Nephron (organoid): ENCODE measurements around the gene UVRAG.
A peak's percentile ranks its signal among the peaks of the same experiment; 100 is the strongest.

ENCODE experiments used
- H3K27ac Mint-ChIP-seq, 3 experiments: 2 replicates each; pipeline ENCODE4 v1.8.0; 2020; ENCODE audit warnings: mixed read lengths in 3 of 3, mild to moderate bottlenecking in 2 of 3, moderate library complexity in 1 of 3
- H3K27me3 Mint-ChIP-seq: 2 replicates; pipeline ENCODE4 v1.8.0; 2021; ENCODE audit warnings: low read depth, mild to moderate bottlenecking, moderate library complexity, mixed read lengths
- H3K36me3 Mint-ChIP-seq: 2 replicates; pipeline ENCODE4 v1.8.0; 2020; ENCODE audit warnings: low read depth, mixed read lengths
- H3K4me1 Mint-ChIP-seq: 2 replicates; pipeline ENCODE4 v1.8.0; 2020; ENCODE audit warnings: mixed read lengths
- H3K4me3 Mint-ChIP-seq, 3 experiments: 2 replicates each; pipeline ENCODE4 v1.8.0; 2020; ENCODE audit warnings: mild to moderate bottlenecking in 3 of 3, mixed read lengths in 3 of 3, moderate library complexity in 2 of 3
- H3K9me3 Mint-ChIP-seq: 2 replicates; pipeline ENCODE4 v1.8.0; 2020; ENCODE audit warnings: mixed read lengths
- CTCF ChIP-seq, 3 experiments: fragments of 200-600 bp; sonication (generic); IDR thresholded peaks; one replicate each; pipeline ENCODE4 v1.5.0; 2021; ENCODE audit warnings: antibody characterized with exemption in 3 of 3; ENCODE audit not compliant: unreplicated experiment in 3 of 3

The UVRAG gene

DNA sequence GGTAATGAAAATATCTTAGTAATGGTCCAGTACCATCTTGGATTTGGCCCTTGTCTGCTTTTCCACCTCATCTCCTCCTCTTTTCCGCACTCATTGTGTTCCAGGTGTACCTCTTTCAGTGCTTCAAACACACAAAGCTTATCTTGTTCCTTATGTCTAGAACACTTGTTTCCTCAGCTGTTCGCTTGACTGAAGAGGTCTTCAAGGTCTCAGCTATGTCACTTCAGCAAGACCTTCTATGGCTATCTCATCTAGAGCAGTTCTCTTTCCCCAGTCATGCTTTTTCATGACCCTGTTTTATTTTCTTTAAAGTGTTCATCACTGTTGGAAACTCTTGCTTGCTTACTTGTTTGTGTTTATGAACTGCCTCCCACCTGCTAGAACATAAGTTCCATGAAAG is 47.4 kb downstream of the UVRAG start:
- Mint-ChIP-seq H3K27me3 (no peaks in the 10 kb centered on the region), H3K9me3 (no peaks in the 10 kb centered on the region), H3K36me3 (peaks cover 21% of the 10 kb centered on the region), H3K4me3 (no peak overlapping the region), H3K27ac (no peak overlapping the region), H3K4me1 (no peaks in the 10 kb centered on the region)
- TF ChIP-seq CTCF (IDR thresholded peaks at IDR 0.05; ENCODE audit: unreplicated experiment in 3 of 3) = no peak

- no peaks in the 10 kb centered on the region for H3K9me3 Mint-ChIP-seq
- H3K4me1 Mint-ChIP-seq = peaks cover 11% of the 10 kb centered on the region
- H3K27ac Mint-ChIP-seq = peak overlapping the region in 1 of 3 experiments; percentile 1
- H3K27me3 Mint-ChIP-seq = no peaks in the 10 kb centered on the region
- no peak overlapping the region for H3K4me3 Mint-ChIP-seq
- TF ChIP-seq CTCF (IDR thresholded peaks at IDR 0.05; ENCODE audit: unreplicated experiment in 3 of 3) = peak; percentile 74 to 82 (median 79)
- H3K36me3 Mint-ChIP-seq = peaks cover 4% of the 10 kb centered on the region
Observed at GRCh38 chr11:75867778-75868374, 52.9 kb downstream of the UVRAG start.

GRCh38 chr11:75868990-75869389 is 54.0 kb downstream of the UVRAG start:
- H3K27me3 Mint-ChIP-seq = no peaks in the 10 kb centered on the region
- H3K27ac Mint-ChIP-seq = no peak overlapping the region
- peaks cover 18% of the 10 kb centered on the region for H3K4me1 Mint-ChIP-seq
- no peaks in the 10 kb centered on the region for H3K36me3 Mint-ChIP-seq
- no peaks in the 10 kb centered on the region for H3K9me3 Mint-ChIP-seq
- no peak overlapping the region for H3K4me3 Mint-ChIP-seq
- TF ChIP-seq CTCF (IDR thresholded peaks at IDR 0.05; ENCODE audit: unreplicated experiment in 3 of 3) = no peak

- Mint-ChIP-seq H3K27ac (peak overlapping the region in 1 of 3 experiments; percentile 8), H3K27me3 (no peaks in the 10 kb centered on the region), H3K4me1 (peaks cover 23% of the 10 kb centered on the region), H3K4me3 (no peak overlapping the region), H3K9me3 (no peaks in the 10 kb centered on the region), H3K36me3 (no peaks in the 10 kb centered on the region)
- no peak for TF ChIP-seq CTCF (IDR thresholded peaks at IDR 0.05; ENCODE audit: unreplicated experiment in 3 of 3)
Observed at GRCh38 chr11:75869661-75870455, 54.8 kb downstream of the UVRAG start.

DNA sequence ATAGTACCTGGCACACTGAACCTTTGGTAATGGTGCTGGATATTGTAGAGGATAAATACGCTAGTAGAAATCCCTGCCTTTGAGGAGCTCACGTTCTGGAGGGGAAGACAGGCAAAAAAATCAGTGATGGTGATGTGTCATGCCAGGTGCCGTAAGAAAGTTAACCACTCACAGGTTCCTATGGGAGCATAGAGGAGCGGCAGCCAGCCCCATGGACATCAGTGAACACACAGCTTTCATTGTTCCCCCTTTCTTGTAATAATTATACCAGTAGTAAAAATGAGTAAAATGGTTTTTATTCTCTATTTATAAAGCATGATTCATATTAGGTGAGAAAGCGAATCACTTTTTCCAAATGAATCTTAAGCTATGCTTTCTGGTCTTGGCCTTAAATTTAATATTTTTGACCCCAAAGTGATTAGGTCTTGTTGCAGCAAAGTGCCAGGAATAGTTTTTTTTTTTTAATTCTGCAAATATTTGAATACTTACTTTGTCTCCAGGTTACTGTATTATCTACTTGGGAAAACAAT is 57.9 kb downstream of the UVRAG start:
- H3K4me3 Mint-ChIP-seq = no peak overlapping the region
- H3K9me3 Mint-ChIP-seq = no peaks in the 10 kb centered on the region
- TF ChIP-seq CTCF (IDR thresholded peaks at IDR 0.05; ENCODE audit: unreplicated experiment in 3 of 3) = no peak
- peaks cover 27% of the 10 kb centered on the region for H3K4me1 Mint-ChIP-seq
- no peaks in the 10 kb centered on the region for H3K36me3 Mint-ChIP-seq
- H3K27me3 Mint-ChIP-seq = no peaks in the 10 kb centered on the region
- H3K27ac Mint-ChIP-seq = no peak overlapping the region
